MM.1S (cell line): ENCODE measurements around the gene ZNF74.

Experiments
- EZH2 ChIP-seq: fragments of 300-600 bp; sonication (generic); optimal IDR thresholded peaks from 2 replicates; pipeline ENCODE3; 2017; ENCODE audit warnings: low read depth, mild to moderate bottlenecking, antibody characterized with exemption, low read length, mixed read lengths
- EZH2phosphoT487 ChIP-seq: fragments of 300-600 bp; sonication (generic); IDR thresholded peaks from 2 replicates; pipeline ENCODE4 v1.6.1; 2018; ENCODE audit warnings: antibody characterized with exemption, low read length
- TF ChIP-seq, protein P1 (sequence below): fragments of 300-600 bp; sonication (generic); IDR thresholded peaks from 2 replicates; pipeline ENCODE4 v1.5.1; 2016; ENCODE audit warnings: antibody characterized with exemption, low read length, mixed read lengths

GRCh38 chr22:20451920-20452319, 58.0 kb downstream of the ZNF74 start:
- TF ChIP-seq, protein P1, sequence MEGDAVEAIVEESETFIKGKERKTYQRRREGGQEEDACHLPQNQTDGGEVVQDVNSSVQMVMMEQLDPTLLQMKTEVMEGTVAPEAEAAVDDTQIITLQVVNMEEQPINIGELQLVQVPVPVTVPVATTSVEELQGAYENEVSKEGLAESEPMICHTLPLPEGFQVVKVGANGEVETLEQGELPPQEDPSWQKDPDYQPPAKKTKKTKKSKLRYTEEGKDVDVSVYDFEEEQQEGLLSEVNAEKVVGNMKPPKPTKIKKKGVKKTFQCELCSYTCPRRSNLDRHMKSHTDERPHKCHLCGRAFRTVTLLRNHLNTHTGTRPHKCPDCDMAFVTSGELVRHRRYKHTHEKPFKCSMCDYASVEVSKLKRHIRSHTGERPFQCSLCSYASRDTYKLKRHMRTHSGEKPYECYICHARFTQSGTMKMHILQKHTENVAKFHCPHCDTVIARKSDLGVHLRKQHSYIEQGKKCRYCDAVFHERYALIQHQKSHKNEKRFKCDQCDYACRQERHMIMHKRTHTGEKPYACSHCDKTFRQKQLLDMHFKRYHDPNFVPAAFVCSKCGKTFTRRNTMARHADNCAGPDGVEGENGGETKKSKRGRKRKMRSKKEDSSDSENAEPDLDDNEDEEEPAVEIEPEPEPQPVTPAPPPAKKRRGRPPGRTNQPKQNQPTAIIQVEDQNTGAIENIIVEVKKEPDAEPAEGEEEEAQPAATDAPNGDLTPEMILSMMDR: no peak
- TF ChIP-seq EZH2 (no peak), EZH2phosphoT487 (no peak)
